ENCODE measurements around the gene RASSF3.

The RASSF3 gene

DNA sequence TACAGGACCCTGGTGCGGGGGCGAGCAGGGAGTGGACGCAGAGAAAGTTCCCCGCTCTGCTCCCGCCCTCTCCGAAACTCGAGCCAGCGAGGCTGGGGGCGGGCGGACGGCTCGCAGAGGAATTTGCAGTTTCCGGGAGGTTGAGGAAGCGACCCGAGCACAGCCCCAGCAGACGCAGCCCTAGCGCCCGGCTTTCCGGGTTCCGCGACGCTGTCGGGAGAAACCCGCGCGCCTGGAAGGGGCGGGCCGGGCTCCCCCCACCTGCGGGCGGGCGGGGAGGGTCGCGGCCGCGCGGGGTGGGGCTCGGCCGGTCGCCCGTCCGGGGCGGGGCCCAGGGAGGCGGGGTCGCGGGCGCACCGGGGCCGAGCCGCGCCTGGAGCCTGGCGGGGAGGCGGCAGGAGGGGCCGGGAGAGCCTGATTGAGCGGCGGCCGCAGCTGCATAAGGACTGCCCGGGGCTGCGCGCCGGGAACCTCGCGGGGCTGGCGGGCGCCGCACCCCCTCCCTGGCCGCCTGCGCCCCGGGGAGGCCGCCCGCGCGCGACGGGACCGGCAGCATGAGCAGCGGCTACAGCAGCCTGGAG, at the start of gene RASSF3:
RASSF3 (plus strand) TSS at position 417 of the 581 bp plus-strand sequence; CDS start at position 555, 138 bp downstream.
- peak within 1 kb of the TSS; percentile 78 to 83 for H3K4me3 ChIP-seq (replicated peaks in 1 of 2; ENCODE audit: low read depth in 2 of 2, low read length in 2 of 2)
- peak; percentile 49 to 79 for DNase-seq (ENCODE audit: low read depth in 2 of 2)
- TF ChIP-seq, protein P1, sequence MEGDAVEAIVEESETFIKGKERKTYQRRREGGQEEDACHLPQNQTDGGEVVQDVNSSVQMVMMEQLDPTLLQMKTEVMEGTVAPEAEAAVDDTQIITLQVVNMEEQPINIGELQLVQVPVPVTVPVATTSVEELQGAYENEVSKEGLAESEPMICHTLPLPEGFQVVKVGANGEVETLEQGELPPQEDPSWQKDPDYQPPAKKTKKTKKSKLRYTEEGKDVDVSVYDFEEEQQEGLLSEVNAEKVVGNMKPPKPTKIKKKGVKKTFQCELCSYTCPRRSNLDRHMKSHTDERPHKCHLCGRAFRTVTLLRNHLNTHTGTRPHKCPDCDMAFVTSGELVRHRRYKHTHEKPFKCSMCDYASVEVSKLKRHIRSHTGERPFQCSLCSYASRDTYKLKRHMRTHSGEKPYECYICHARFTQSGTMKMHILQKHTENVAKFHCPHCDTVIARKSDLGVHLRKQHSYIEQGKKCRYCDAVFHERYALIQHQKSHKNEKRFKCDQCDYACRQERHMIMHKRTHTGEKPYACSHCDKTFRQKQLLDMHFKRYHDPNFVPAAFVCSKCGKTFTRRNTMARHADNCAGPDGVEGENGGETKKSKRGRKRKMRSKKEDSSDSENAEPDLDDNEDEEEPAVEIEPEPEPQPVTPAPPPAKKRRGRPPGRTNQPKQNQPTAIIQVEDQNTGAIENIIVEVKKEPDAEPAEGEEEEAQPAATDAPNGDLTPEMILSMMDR (IDR thresholded peaks at IDR 0.05; ENCODE audit: low read depth, low read length), result no peak

DNA sequence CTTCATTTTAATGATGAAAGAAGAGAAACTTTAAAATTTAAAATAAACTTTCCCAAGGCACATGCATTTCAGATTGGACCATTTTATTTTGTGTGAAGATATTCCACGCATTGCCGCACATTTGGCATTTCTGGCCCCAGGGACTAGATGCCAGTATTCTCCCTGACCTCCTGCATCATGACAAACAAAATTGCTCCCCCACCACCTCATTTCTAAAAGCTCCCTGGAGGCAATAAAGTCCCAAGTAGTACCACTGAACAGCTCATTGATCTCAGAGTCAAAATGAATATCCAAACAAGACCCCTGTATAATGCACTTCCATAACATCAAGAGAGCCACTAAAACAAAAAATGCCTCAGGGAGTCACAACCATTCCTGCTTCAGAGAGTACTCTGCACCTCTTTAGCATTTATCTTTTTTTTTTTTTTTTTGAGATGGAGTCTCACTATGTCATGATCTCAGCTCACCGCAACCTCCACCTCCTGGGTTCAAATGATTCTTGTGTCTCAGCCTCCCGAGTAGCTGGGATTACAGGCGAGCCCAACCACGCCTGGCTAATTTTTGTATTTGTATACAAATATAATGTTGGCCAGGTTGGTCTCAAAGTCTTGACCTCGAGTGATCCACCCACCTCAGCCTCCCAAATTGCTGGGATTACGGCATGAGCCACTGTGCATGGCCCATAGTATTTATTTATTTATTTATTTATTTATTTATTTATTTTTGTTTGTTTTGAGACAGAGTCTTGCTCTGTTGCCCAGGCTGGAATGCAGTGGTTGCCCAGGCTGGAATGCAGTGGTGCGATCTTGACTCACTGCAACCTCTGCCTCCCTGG, 48.8 kb upstream of the RASSF3 start:
- TF ChIP-seq, protein P1 (IDR thresholded peaks at IDR 0.05; ENCODE audit: low read depth, low read length), result no peak
- DNase-seq (ENCODE audit: low read depth in 2 of 2), result no peak
- H3K4me3 ChIP-seq (replicated peaks in 1 of 2; ENCODE audit: low read depth in 2 of 2, low read length in 2 of 2), result no peak overlapping the region

GRCh38 chr12:64566122-64566521, 44.2 kb upstream of the RASSF3 start:
- TF ChIP-seq, protein P1 (IDR thresholded peaks at IDR 0.05; ENCODE audit: low read depth, low read length), result no peak
- no peak overlapping the region for H3K4me3 ChIP-seq (replicated peaks in 1 of 2; ENCODE audit: low read depth in 2 of 2, low read length in 2 of 2)
- DNase-seq (ENCODE audit: low read depth in 2 of 2), result no peak

DNA sequence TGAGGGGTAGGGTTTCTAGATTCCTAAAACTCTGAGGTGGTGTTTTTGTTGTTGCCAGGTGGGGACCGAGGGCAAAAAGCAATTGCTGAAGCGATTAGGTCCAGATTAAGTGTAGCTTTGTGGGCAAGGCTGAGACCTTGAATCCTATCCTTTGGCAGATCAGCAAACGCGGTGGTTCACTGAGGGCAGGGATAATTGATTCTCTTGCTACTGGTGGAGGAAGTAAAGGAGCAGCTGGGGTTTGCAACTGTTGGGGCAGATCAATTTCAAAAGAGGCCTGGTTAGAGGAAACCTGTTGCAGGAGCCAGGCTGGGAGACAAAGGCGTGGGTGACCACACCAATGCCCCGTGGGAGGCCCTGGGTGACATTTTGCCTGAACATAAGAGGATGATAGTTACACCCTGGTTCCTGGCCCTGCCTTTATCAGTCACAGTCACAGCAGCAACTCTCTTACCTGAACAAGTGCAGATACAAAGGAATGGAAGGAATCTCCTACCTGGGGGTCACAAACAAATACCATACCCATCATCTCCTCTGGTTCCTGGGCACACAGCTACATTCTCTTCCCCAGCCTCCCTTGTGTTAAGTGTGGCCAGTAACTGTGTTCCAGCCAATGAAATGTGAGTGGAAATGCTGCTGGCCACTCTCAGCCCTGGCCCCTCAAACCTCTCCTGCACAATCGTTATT, 43.3 kb upstream of the RASSF3 start:
- no peak overlapping the region for H3K4me3 ChIP-seq (replicated peaks in 1 of 2; ENCODE audit: low read depth in 2 of 2, low read length in 2 of 2)
- TF ChIP-seq, protein P1 (IDR thresholded peaks at IDR 0.05; ENCODE audit: low read depth, low read length), result no peak
- DNase-seq (ENCODE audit: low read depth in 2 of 2), result no peak

DNA sequence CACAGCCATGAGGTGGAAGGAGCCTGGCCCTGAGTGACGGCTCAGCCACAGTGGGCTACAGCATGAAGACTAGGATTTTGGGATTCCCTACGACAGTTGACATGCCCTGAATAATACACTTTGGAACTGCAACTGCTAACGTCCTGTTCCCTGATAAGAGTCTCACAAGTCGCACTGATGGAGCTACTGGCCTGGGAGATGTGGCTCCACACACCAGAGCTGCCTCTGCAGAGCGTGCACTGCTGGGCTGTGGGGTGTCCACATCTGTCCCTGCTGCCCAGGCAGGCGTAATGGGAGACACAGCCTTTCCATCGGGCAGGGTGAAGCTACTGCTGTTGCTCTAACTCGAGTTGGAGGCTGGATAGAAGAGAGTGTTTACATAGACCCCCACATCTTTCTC, 42.7 kb upstream of the RASSF3 start:
- H3K4me3 ChIP-seq (replicated peaks in 1 of 2; ENCODE audit: low read depth in 2 of 2, low read length in 2 of 2), result no peak overlapping the region
- DNase-seq (ENCODE audit: low read depth in 2 of 2), result no peak
- TF ChIP-seq, protein P1 (IDR thresholded peaks at IDR 0.05; ENCODE audit: low read depth, low read length), result no peak

DNA sequence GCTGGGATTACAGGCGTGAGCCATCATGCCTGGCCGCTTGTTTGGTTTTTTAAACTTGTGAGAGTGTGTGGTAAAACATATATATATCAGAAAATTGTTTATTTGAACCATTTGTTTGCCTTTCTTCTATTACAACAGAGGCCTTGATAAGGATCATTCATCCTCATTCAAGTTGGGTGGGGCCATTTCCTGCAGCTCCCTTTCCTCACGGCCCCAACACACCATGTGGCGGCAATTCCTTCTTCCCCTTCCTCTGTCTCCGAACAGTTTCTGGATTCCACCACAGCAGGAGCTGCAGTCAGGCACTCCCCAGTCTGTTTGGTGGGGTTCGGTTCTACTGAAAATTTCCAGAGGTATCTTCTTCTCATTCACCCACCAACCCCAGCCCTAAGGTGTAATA, 42.0 kb upstream of the RASSF3 start:
- no peak for DNase-seq (ENCODE audit: low read depth in 2 of 2)
- no peak overlapping the region for H3K4me3 ChIP-seq (replicated peaks in 1 of 2; ENCODE audit: low read depth in 2 of 2, low read length in 2 of 2)
- TF ChIP-seq, protein P1 (IDR thresholded peaks at IDR 0.05; ENCODE audit: low read depth, low read length), result no peak
